ENCODE results near the gene IPO11.

The IPO11 gene

GRCh38 chr5:62568800-62569432, 156.4 kb downstream of the IPO11 start:
- no peak for DNase-seq (ENCODE audit: low read depth in 2 of 2)

- DNase-seq (ENCODE audit: low read depth in 2 of 2), result no peak
Measured at GRCh38 chr5:62569470-62569869, 156.9 kb downstream of the IPO11 start.

GRCh38 chr5:62572918-62573514, 160.5 kb downstream of the IPO11 start:
- no peak for DNase-seq (ENCODE audit: low read depth in 2 of 2)

- DNase-seq (ENCODE audit: low read depth in 2 of 2), result no peak
Measured at GRCh38 chr5:62574599-62574998, 162.0 kb downstream of the IPO11 start.

- DNase-seq (ENCODE audit: low read depth in 2 of 2), result no peak
Measured at GRCh38 chr5:62575066-62575465, 162.5 kb downstream of the IPO11 start.

GRCh38 chr5:62575489-62575888, 162.9 kb downstream of the IPO11 start:
- DNase-seq (ENCODE audit: low read depth in 2 of 2), result no peak

GRCh38 chr5:62576570-62577170, 164.1 kb downstream of the IPO11 start:
- no peak for DNase-seq (ENCODE audit: low read depth in 2 of 2)

GRCh38 chr5:62577488-62577887, 164.9 kb downstream of the IPO11 start:
- DNase-seq (ENCODE audit: low read depth in 2 of 2), result no peak

- no peak for DNase-seq (ENCODE audit: low read depth in 2 of 2)
Measured at GRCh38 chr5:62578540-62578939, 166.0 kb downstream of the IPO11 start, which contains the start of gene LRRC70. Gene LRRC70 (plus strand): TSS chr5:62578819. CDS start chr5:62579439, 620 bp downstream.

GRCh38 chr5:62579761-62580160, 167.2 kb downstream of the IPO11 start:
- DNase-seq (ENCODE audit: low read depth in 2 of 2), result no peak

GRCh38 chr5:62581836-62582597, 169.5 kb downstream of the IPO11 start:
- no peak for DNase-seq (ENCODE audit: low read depth in 2 of 2)

- DNase-seq (ENCODE audit: low read depth in 2 of 2), result no peak
Measured at GRCh38 chr5:62584391-62584790, 171.8 kb downstream of the IPO11 start.

GRCh38 chr5:62585306-62585705, 172.7 kb downstream of the IPO11 start:
- DNase-seq (ENCODE audit: low read depth in 2 of 2), result no peak

GRCh38 chr5:62585751-62586150, 173.2 kb downstream of the IPO11 start:
- DNase-seq (ENCODE audit: low read depth in 2 of 2), result no peak

GRCh38 chr5:62587737-62588136, 175.2 kb downstream of the IPO11 start:
- DNase-seq (ENCODE audit: low read depth in 2 of 2), result no peak

GRCh38 chr5:62588668-62589067, 176.1 kb downstream of the IPO11 start:
- no peak for DNase-seq (ENCODE audit: low read depth in 2 of 2)

- DNase-seq (ENCODE audit: low read depth in 2 of 2), result no peak
Measured at GRCh38 chr5:62589504-62589903, 176.9 kb downstream of the IPO11 start.

GRCh38 chr5:62590387-62590786, 177.8 kb downstream of the IPO11 start:
- DNase-seq (ENCODE audit: low read depth in 2 of 2), result no peak

- DNase-seq (ENCODE audit: low read depth in 2 of 2), result no peak
Measured at GRCh38 chr5:62592558-62592957, 180.0 kb downstream of the IPO11 start.

GRCh38 chr5:62593331-62593730, 180.8 kb downstream of the IPO11 start:
- DNase-seq (ENCODE audit: low read depth in 2 of 2), result no peak

- DNase-seq (ENCODE audit: low read depth in 2 of 2), result no peak
Measured at GRCh38 chr5:62594364-62594984, 181.9 kb downstream of the IPO11 start.

- DNase-seq (ENCODE audit: low read depth in 2 of 2), result no peak
Measured at GRCh38 chr5:62596096-62596495, 183.5 kb downstream of the IPO11 start.

Measured in stimulated activated CD4-positive, alpha-beta T cell treated with anti-CD3 and anti-CD28 coated beads, Interleukin-1b, Interleukin-23, amount 100 ng/mL, for 1 hour (primary cell).